ENCODE results near the gene INPP5D. TPM values are rescaled to one million over a fixed set of nuclear protein-coding genes. Genes with fewer than 3 reads are reported as not detected.
A peak's percentile ranks its signal among the peaks of the same experiment; 100 is the strongest.

Gene INPP5D
- total RNA-seq, 1 donor from 2014 or later = 14.7 TPM

DNA sequence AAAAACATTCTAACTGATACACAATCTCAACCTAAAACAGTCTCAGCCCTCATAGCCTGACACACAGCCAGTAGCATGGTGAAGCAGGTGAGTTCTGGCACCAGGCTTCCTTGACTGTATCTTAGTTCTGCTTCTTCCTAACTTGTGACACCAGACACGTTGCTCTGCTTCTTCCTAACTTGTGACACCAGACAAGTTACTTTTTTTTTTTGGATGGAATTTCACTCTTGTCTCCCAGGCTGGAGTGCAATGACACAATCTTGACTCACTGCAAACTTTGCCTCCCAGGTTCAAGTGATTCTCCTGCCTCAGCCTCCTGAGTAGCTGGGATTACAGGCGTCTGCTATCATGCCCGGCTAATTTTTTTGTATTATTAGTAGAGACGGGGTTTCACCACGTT is 184.7 kb downstream of the INPP5D start:
- no peak overlapping the region for H3K4me3 Mint-ChIP-seq (ENCODE audit: unreplicated experiment)
- Histone ChIP-seq H4K20me1 (ENCODE audit: insufficient read depth, low read length) (no peaks in the 10 kb centered on the region), H3K9me3 (ENCODE audit: insufficient read depth, low read depth, low read length) (no peaks in the 10 kb centered on the region), H3K4me3 (ENCODE audit: insufficient read depth, low read depth, low read length) (no peak overlapping the region), H3K79me2 (ENCODE audit: insufficient read depth, low read length) (no peaks in the 10 kb centered on the region), H3K27ac (ENCODE audit: low read depth, low read length) (no peak overlapping the region), H3K27me3 (ENCODE audit: insufficient read depth, low read length) (no peaks in the 10 kb centered on the region), H2AFZ (ENCODE audit: low read depth, low read length) (peak overlapping the region; percentile 16), H3K36me3 (ENCODE audit: insufficient read depth, low read length) (no peaks in the 10 kb centered on the region), H3K4me1 (ENCODE audit: insufficient read depth, low read length) (no peaks in the 10 kb centered on the region), H3K9ac (ENCODE audit: low read length) (no peak overlapping the region), H3K4me2 (ENCODE audit: low read length) (no peak overlapping the region)
- no peak overlapping the region for H3K27ac Mint-ChIP-seq (ENCODE audit: unreplicated experiment)
- TF ChIP-seq EZH2 (IDR thresholded peaks at IDR 0.05; ENCODE audit: insufficient read depth, low read length) (no peak), CTCF (IDR thresholded peaks at IDR 0.05; ENCODE audit: insufficient read depth, low read depth, low read length) (no peak)
- no peaks in the 10 kb centered on the region for H3K36me3 Mint-ChIP-seq (ENCODE audit: low read depth, unreplicated experiment)
- peaks cover 1% of the 10 kb centered on the region for H3K27me3 Mint-ChIP-seq (ENCODE audit: low read depth, unreplicated experiment)
- peaks cover 6% of the 10 kb centered on the region for H3K4me1 Mint-ChIP-seq (ENCODE audit: low read depth, unreplicated experiment)
- no peak for FAIRE-seq
- H3K9me3 Mint-ChIP-seq (ENCODE audit: unreplicated experiment) = no peaks in the 10 kb centered on the region
- no peak for DNase-seq (ENCODE audit: low read depth)

DNA sequence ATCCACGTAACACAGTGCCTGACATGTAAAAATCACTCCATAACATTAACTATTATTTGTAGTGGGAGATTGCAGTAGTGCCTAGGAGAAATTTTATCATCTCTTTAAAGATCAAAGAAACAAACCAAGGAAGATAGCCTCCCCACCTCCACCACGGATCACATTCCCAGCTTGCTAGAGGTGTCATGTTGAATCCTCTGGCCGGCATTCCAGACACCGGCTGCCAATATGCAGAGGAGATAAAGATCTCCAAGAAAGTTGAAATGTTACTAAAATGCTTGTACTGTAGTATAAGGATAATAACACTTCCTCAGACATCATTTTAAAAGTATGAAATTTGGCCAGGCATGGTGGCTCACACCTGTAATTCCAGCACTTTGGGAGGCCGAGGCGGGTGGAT is 185.3 kb downstream of the INPP5D start:
- H3K36me3 Mint-ChIP-seq (ENCODE audit: low read depth, unreplicated experiment) = no peaks in the 10 kb centered on the region
- TF ChIP-seq CTCF (IDR thresholded peaks at IDR 0.05; ENCODE audit: insufficient read depth, low read depth, low read length) (no peak), EZH2 (IDR thresholded peaks at IDR 0.05; ENCODE audit: insufficient read depth, low read length) (no peak)
- Histone ChIP-seq H4K20me1 (ENCODE audit: insufficient read depth, low read length) (no peaks in the 10 kb centered on the region), H3K9me3 (ENCODE audit: insufficient read depth, low read depth, low read length) (no peaks in the 10 kb centered on the region), H3K36me3 (ENCODE audit: insufficient read depth, low read length) (no peaks in the 10 kb centered on the region), H2AFZ (ENCODE audit: low read depth, low read length) (no peak overlapping the region), H3K4me3 (ENCODE audit: insufficient read depth, low read depth, low read length) (no peak overlapping the region), H3K9ac (ENCODE audit: low read length) (no peak overlapping the region), H3K27ac (ENCODE audit: low read depth, low read length) (no peak overlapping the region), H3K4me2 (ENCODE audit: low read length) (no peak overlapping the region), H3K27me3 (ENCODE audit: insufficient read depth, low read length) (no peaks in the 10 kb centered on the region), H3K79me2 (ENCODE audit: insufficient read depth, low read length) (no peaks in the 10 kb centered on the region), H3K4me1 (ENCODE audit: insufficient read depth, low read length) (no peaks in the 10 kb centered on the region)
- DNase-seq (ENCODE audit: low read depth) = no peak
- H3K4me3 Mint-ChIP-seq (ENCODE audit: unreplicated experiment) = no peak overlapping the region
- H3K27ac Mint-ChIP-seq (ENCODE audit: unreplicated experiment) = no peak overlapping the region
- FAIRE-seq = no peak
- no peaks in the 10 kb centered on the region for H3K9me3 Mint-ChIP-seq (ENCODE audit: unreplicated experiment)
- peaks cover 1% of the 10 kb centered on the region for H3K27me3 Mint-ChIP-seq (ENCODE audit: low read depth, unreplicated experiment)
- H3K4me1 Mint-ChIP-seq (ENCODE audit: low read depth, unreplicated experiment) = peaks cover 6% of the 10 kb centered on the region

- H3K27me3 ChIP-seq (ENCODE audit: insufficient read depth, low read length) = no peaks in the 10 kb centered on the region
- no peaks in the 10 kb centered on the region for H3K27me3 Mint-ChIP-seq (ENCODE audit: low read depth, unreplicated experiment)
- H3K9me3 Mint-ChIP-seq (ENCODE audit: unreplicated experiment) = no peaks in the 10 kb centered on the region
- H3K4me1 ChIP-seq (ENCODE audit: insufficient read depth, low read length) = no peaks in the 10 kb centered on the region
- H3K36me3 ChIP-seq (ENCODE audit: insufficient read depth, low read length) = no peaks in the 10 kb centered on the region
- H4K20me1 ChIP-seq (ENCODE audit: insufficient read depth, low read length) = peaks cover 2% of the 10 kb centered on the region
- H3K4me1 Mint-ChIP-seq (ENCODE audit: low read depth, unreplicated experiment) = peaks cover 6% of the 10 kb centered on the region
- H3K27ac Mint-ChIP-seq (ENCODE audit: unreplicated experiment) = no peak overlapping the region
- no peak overlapping the region for H2AFZ ChIP-seq (ENCODE audit: low read depth, low read length)
- DNase-seq (ENCODE audit: low read depth) (no peak), FAIRE-seq (no peak)
- H3K9ac ChIP-seq (ENCODE audit: low read length) = no peak overlapping the region
- H3K27ac ChIP-seq (ENCODE audit: low read depth, low read length) = no peak overlapping the region
- no peak overlapping the region for H3K4me2 ChIP-seq (ENCODE audit: low read length)
- no peak overlapping the region for H3K4me3 Mint-ChIP-seq (ENCODE audit: unreplicated experiment)
- no peak overlapping the region for H3K4me3 ChIP-seq (ENCODE audit: insufficient read depth, low read depth, low read length)
- H3K36me3 Mint-ChIP-seq (ENCODE audit: low read depth, unreplicated experiment) = no peaks in the 10 kb centered on the region
- no peak for TF ChIP-seq CTCF (IDR thresholded peaks at IDR 0.05; ENCODE audit: insufficient read depth, low read depth, low read length)
- no peak for TF ChIP-seq EZH2 (IDR thresholded peaks at IDR 0.05; ENCODE audit: insufficient read depth, low read length)
- H3K79me2 ChIP-seq (ENCODE audit: insufficient read depth, low read length) = peaks cover 6% of the 10 kb centered on the region
- H3K9me3 ChIP-seq (ENCODE audit: insufficient read depth, low read depth, low read length) = no peaks in the 10 kb centered on the region
These were observed 187.0 kb downstream of the INPP5D start for GRCh38 chr2:233247116-233247515.
